ENCODE results near the gene EGFL6.

The EGFL6 gene

DNA sequence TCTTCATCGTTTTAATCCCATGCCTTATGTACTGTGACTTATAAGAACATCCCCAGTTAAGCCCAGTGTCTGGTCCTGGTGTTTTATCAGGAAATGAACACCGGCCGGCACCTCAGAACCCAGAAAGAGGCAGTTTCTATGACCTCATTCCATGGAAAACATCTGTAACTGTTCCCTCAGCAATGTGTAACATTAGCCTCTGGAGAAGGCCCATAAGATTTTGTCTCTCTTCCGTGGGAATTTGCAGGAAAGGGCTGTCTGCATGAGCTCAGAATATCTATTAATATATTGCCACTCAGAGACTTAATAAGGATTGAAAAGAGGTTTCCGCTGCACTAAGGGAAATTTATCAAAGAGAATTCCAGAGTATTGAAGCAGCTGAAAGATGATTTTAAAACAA lies 80.4 kb downstream of the EGFL6 start:
- TF ChIP-seq, protein P1, sequence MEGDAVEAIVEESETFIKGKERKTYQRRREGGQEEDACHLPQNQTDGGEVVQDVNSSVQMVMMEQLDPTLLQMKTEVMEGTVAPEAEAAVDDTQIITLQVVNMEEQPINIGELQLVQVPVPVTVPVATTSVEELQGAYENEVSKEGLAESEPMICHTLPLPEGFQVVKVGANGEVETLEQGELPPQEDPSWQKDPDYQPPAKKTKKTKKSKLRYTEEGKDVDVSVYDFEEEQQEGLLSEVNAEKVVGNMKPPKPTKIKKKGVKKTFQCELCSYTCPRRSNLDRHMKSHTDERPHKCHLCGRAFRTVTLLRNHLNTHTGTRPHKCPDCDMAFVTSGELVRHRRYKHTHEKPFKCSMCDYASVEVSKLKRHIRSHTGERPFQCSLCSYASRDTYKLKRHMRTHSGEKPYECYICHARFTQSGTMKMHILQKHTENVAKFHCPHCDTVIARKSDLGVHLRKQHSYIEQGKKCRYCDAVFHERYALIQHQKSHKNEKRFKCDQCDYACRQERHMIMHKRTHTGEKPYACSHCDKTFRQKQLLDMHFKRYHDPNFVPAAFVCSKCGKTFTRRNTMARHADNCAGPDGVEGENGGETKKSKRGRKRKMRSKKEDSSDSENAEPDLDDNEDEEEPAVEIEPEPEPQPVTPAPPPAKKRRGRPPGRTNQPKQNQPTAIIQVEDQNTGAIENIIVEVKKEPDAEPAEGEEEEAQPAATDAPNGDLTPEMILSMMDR (conservative IDR thresholded peaks at IDR 0.05; ENCODE audit: control insufficient read depth, insufficient read depth, low read depth, low read length), result no peak
- H3K4me3 ChIP-seq (ENCODE audit: control insufficient read depth, low read depth, low read length), result no peak overlapping the region
- DNase-seq (ENCODE audit: low read depth), result peak; percentile 71

DNA sequence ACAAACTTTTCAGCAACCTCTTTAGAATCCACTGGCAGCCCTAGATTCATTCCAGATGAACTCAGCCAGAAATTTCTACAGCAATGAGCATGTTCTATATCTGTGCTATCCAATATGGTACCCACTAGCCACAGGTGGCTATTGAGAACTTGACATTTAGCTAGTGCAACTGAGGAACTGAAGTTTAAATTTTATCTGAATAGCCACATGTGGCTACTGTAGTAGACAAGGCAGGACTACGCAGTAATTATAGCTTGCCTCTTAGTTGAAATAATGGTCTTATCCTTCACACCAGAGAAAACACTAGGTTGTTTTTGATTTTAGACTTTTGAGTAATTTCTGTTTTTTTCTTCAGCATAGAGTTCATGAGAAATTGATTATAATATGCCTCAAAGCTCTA lies 80.9 kb downstream of the EGFL6 start:
- DNase-seq (ENCODE audit: low read depth), result no peak
- TF ChIP-seq, protein P1 (conservative IDR thresholded peaks at IDR 0.05; ENCODE audit: control insufficient read depth, insufficient read depth, low read depth, low read length), result no peak
- no peak overlapping the region for H3K4me3 ChIP-seq (ENCODE audit: control insufficient read depth, low read depth, low read length)

DNA sequence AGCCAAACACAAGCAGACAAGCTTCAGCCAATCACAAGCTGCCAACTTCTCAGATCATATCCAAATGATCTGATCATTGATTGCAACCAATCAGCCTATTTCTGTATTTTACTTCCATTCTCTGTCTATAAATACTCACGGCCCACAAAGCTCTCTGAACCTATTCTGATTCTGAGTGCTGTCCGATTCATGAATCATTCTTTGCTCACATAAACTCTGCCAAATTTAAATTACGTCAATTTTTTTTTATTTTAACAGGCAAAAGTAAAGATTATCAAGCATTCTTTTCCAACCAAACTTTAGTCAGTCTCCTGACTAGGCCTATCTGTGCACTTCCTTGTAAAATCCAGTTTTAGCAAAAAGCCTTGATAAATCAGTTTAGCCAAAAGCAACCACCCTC lies 81.7 kb downstream of the EGFL6 start:
- H3K4me3 ChIP-seq (ENCODE audit: control insufficient read depth, low read depth, low read length), result no peak overlapping the region
- TF ChIP-seq, protein P1 (conservative IDR thresholded peaks at IDR 0.05; ENCODE audit: control insufficient read depth, insufficient read depth, low read depth, low read length), result no peak
- DNase-seq (ENCODE audit: low read depth), result peak; percentile 76

DNA sequence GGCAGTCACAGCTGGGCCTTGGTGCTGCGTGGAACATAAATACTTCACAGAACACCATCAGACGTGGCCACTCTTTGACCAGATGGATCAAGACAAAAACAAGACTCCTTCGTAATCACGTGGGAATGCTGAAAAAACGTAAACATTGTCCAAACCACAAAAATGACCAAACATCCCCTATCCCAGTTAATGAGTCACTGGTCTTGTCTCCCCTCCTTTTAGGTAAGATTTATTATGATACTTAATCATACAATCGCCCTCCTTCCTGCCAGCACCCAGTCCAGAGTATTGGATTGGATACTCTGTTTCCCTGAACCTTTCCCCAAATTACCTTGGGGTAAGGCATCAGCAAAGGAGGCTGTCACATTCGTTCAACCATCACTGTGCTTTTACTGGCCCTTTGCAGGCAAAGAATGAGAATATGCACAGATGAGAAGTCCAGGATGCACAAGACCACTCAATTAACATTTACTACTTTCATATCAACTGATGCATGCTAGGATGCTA lies 82.9 kb downstream of the EGFL6 start:
- DNase-seq (ENCODE audit: low read depth), result peak; percentile 98
- TF ChIP-seq, protein P1 (conservative IDR thresholded peaks at IDR 0.05; ENCODE audit: control insufficient read depth, insufficient read depth, low read depth, low read length), result no peak
- H3K4me3 ChIP-seq (ENCODE audit: control insufficient read depth, low read depth, low read length), result peak overlapping the region; percentile 55

DNA sequence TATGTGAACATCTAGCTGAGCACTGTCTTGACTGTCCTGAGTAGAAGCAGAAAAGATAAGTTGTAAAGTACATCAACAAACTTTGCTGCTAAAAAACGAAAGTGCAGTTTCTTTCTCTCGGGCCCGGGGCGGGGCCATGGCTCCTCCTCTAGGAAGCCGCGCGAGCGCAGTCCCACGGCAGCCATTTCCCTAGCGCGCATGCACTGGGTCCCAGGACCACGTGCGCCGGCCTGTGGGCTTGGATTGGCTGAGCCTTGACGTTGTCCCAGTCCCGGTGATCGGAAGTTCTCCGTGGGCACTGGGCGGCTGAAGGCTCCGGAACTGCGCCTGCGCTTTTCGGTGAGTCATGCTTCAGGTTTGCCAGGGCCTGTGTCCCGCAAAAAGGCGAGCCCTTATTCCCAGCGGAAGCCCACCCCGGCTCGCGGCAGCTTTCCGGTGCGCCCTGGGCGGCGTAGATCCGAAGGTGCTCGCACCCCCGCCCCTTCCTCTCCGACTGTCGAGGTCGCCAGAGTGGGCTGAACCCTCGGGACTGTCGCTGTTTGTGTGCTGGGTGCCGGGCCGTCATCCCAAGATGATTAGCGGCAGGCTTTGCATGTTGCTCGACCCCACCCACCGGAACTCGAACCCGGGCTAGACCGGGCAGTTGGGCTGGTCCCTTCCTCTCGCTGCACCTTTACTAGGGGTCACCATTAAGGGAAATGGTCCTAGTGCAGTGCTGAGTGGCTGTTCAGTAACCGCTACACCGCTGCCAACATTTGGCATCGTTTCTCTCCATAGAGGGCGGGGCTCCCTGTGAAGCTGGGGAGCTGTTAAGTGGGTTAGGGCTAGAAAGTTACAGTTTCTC lies 83.7 kb downstream of the EGFL6 start, which contains the start of gene TCEANC:
TSS of gene TCEANC (plus strand) at position 292 of the 844 bp plus-strand sequence. CDS start 9,368 bp downstream, outside the sequence.
- peak within 1 kb of the TSS; percentile 55 for H3K4me3 ChIP-seq (ENCODE audit: control insufficient read depth, low read depth, low read length)
- TF ChIP-seq, protein P1 (conservative IDR thresholded peaks at IDR 0.05; ENCODE audit: control insufficient read depth, insufficient read depth, low read depth, low read length), result no peak
- peak; percentile 98 for DNase-seq (ENCODE audit: low read depth)

DNA sequence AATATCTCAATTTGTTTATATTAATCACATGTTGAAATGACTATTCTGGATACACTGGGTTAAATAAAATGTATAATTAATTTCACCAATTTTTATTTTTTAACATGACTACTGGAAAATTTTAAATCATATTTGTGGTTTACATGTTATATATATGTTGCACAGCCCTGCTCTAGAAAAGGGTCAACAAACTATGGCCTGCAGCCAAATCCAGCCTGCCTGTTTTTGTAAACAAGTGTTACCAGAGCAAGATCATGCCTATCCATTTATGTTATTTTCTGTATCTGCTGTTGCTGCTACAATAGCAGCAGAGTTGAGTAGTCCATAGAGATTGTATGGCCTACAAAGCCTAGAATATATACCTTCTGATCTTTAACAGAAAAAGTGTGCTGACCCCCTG lies 84.7 kb downstream of the EGFL6 start:
- H3K4me3 ChIP-seq (ENCODE audit: control insufficient read depth, low read depth, low read length), result no peak overlapping the region
- TF ChIP-seq, protein P1 (conservative IDR thresholded peaks at IDR 0.05; ENCODE audit: control insufficient read depth, insufficient read depth, low read depth, low read length), result no peak
- no peak for DNase-seq (ENCODE audit: low read depth)
